Measurements from ENCODE around the gene NHEJ1.

Gene NHEJ1

DNA sequence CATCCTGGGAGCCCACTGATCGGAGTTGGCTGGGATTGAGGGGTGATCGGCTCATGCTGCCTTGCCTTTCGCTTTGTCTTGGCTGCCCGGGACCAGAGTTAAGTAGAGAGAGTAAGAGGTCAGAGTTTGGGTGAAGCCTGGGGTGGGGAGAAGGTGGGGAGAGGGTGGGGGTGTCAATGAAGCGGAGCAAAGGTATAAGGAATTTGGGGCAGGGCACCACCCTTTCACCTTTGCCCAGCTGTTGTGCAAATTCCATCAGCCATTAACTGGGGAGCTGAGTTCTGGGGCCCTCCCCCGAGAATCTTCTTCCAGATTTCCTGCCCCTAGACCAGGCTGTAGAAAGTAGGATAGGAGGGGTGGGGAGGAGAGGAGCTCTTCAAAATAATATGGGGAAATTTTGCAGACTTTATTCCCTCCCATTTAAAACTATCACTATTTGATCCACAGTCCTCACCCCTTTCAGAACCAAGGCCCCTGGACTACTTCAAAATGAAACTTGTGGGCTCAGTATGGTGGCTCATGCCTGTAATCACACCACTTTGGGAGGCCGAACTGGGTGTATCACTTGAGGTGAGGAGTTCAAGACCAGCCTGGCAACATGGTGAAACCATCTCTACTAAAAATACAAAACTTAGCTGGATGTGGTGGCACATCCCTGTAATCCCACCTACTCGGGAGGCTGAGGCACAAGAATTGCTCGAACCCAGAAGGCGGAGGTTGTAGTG lies 9.5 kb upstream of the NHEJ1 start, which contains the start of gene SLC23A3:
Gene SLC23A3, minus strand, starts transcription at position 100 of the 725 bp plus-strand sequence. Its CDS starts 45 bp downstream, at position 55.
- POLR2A ChIA-PET = interaction anchor here (0.6 kb wide), 1 partner anchor 48 kb away, joined by 3 read pairs; no protein-coding TSS in a partner anchor
- CTCF ChIA-PET = interaction anchor here (0.6 to 9.4 kb wide), 27 partner anchors 7 to 360 kb away, joined by 3 to 154 read pairs (median 7); partner anchors contain the start of genes DNAJB2, NHEJ1 and ZFAND2B
- TF ChIP-seq, protein P1, sequence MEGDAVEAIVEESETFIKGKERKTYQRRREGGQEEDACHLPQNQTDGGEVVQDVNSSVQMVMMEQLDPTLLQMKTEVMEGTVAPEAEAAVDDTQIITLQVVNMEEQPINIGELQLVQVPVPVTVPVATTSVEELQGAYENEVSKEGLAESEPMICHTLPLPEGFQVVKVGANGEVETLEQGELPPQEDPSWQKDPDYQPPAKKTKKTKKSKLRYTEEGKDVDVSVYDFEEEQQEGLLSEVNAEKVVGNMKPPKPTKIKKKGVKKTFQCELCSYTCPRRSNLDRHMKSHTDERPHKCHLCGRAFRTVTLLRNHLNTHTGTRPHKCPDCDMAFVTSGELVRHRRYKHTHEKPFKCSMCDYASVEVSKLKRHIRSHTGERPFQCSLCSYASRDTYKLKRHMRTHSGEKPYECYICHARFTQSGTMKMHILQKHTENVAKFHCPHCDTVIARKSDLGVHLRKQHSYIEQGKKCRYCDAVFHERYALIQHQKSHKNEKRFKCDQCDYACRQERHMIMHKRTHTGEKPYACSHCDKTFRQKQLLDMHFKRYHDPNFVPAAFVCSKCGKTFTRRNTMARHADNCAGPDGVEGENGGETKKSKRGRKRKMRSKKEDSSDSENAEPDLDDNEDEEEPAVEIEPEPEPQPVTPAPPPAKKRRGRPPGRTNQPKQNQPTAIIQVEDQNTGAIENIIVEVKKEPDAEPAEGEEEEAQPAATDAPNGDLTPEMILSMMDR (IDR thresholded peaks at IDR 0.05; ENCODE audit: insufficient read depth, low read length, missing control alignments) = no peak
- no peak for DNase-seq (ENCODE audit: low read depth, low spot score)
- no peak within 1 kb of the TSS for H3K4me3 ChIP-seq (ENCODE audit: low read depth, low read length)

DNA sequence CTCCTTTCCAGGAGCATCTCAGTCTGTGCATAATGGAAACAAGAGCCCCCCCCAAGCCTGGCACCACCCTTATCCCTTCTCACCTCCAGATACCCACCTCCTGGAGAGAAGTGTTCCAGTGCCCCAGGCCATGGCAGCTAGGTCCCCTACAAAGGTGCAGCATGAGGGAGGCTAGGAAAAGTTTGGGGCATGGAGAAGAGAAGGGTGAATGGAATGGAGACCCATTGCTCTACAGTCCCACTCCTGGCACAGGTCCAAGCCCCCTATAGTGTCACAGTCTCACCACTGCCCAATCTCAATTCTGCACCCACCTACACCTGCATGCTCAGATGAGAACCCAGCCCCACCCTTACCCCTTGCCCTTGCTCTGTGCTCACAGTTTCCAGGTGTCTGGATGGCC lies 8.3 kb upstream of the NHEJ1 start:
- CTCF ChIA-PET = interaction anchor here (1.2 to 9.4 kb wide), 6 partner anchors 9 to 131 kb away, joined by 3 to 154 read pairs (median 38); partner anchors contain the start of gene NHEJ1
- DNase-seq (ENCODE audit: low read depth, low spot score) = no peak
- TF ChIP-seq, protein P1 (IDR thresholded peaks at IDR 0.05; ENCODE audit: insufficient read depth, low read length, missing control alignments) = no peak
- POLR2A ChIA-PET = no interaction called here
- no peak overlapping the region for H3K4me3 ChIP-seq (ENCODE audit: low read depth, low read length)

DNA sequence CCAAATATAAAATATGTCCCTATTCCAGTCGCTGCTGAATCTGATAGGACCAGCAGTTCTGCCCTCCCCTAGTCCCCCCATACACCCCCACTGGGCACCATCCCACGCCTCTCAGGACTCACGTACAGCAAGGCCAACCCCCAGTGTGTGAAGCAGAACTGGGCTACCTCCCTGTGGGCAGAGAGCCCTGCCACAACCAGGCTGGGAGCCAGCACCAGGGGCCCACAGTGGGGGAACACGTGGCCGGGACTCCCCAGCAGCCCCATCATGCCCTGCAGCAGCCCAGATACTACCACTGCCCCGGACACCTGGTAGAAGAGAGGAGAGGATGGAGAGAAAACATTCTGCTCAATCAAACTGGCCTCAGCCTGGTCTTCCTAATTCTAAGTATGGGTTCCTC lies 7.9 kb upstream of the NHEJ1 start:
- H3K4me3 ChIP-seq (ENCODE audit: low read depth, low read length) = no peak overlapping the region
- ChIA-PET CTCF (interaction anchor here (1.2 to 9.4 kb wide), 5 partner anchors 8 to 131 kb away, joined by 3 to 154 read pairs (median 46); partner anchors contain the start of gene NHEJ1), POLR2A (no interaction called here)
- TF ChIP-seq, protein P1 (IDR thresholded peaks at IDR 0.05; ENCODE audit: insufficient read depth, low read length, missing control alignments) = no peak
- DNase-seq (ENCODE audit: low read depth, low spot score) = no peak

DNA sequence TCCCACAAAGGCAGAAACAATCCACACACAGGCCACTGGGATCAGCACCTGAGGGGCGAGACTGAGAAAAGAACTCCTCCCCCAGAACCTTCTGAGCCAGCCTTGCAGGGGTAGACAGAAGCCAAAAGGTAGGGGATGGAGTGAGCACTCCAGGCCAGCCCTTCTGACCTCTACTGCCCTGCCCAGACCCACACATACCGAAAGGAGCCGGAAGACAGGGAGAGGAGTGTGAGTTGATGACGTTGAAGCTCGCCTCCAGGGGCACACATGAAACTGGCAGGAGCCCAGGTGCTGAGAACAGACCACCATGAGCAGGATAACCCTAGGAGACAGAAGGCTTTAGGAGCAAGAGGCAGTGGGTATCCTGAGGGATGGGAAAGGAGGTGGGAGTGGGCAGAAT lies 7.4 kb upstream of the NHEJ1 start:
- TF ChIP-seq, protein P1 (IDR thresholded peaks at IDR 0.05; ENCODE audit: insufficient read depth, low read length, missing control alignments) = no peak
- CTCF ChIA-PET = interaction anchor here (5.5 kb wide), 1 partner anchor 132 kb away, joined by 46 read pairs; no protein-coding TSS in a partner anchor
- DNase-seq (ENCODE audit: low read depth, low spot score) = no peak
- POLR2A ChIA-PET = no interaction called here
- no peak overlapping the region for H3K4me3 ChIP-seq (ENCODE audit: low read depth, low read length)

DNA sequence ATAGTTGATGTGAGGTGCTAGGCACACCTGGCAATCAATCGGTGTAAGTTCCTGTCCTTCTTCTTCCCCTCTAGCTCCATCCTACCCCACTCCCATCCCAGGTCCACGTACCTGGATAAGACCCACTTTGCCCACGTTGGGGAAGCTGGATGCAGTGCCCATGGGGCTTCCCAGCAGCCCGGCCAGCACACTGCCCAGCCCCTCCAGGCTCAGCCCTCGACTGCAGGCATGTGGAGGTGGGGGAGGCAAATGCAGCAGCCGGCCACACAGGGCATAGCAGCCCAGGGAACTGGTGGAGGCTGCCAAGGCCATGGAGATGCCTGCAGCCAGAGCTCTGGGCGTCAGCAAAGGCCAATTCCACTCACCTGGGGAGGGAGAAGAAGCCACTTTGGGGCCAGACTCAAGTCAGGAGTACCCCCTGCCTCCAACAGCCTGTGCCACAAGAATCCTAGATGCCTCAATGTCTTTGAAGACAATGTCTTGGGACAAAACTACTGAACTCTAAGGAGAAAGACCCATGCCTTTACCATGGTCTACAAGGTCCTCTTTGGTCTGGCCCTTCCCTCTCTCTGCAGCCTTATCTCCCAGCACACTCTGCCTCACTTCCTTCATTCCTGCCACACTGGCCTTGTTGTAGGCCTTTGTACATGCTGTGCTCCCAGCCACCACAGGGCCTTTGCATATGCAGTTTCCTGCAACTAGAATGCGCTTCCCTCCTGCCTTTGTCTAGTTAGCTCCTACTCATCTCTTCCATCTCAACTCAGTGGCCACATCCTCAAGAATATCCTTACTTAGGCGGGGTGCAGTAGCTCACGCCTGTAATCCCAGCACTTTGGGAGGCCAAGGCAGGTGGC lies 4.7 kb upstream of the NHEJ1 start:
- ChIA-PET CTCF (interaction anchor here (1.2 to 4.8 kb wide), 6 partner anchors 10 to 186 kb away, joined by 3 to 35 read pairs (median 5); partner anchors contain the start of gene CNPPD1), POLR2A (no interaction called here)
- no peak overlapping the region for H3K4me3 ChIP-seq (ENCODE audit: low read depth, low read length)
- TF ChIP-seq, protein P1 (IDR thresholded peaks at IDR 0.05; ENCODE audit: insufficient read depth, low read length, missing control alignments) = no peak
- DNase-seq (ENCODE audit: low read depth, low spot score) = no peak
